ENCODE data around the gene MRPL55. TPM values are rescaled to one million over a fixed set of nuclear protein-coding genes. Genes with fewer than 3 reads are reported as not detected.

The MRPL55 gene
- total and polyA plus RNA-seq, 12 donors: 38.0 to 174 (median 48.2) TPM

- TF ChIP-seq CTCF (IDR thresholded peaks at IDR 0.05): no peak
- Histone ChIP-seq H3K27ac (no peak overlapping the region), H3K9me3 (no peaks in the 10 kb centered on the region), H3K4me1 (no peaks in the 10 kb centered on the region), H3K4me3 (no peak overlapping the region), H3K36me3 (no peaks in the 10 kb centered on the region), H3K27me3 (peaks cover 0 to 15% (median 7%) of the 10 kb centered on the region in 7 donors)
- peak in 2 of 8 donors; percentile 5 to 9 for ATAC-seq
- intact Hi-C loops (cut with DNase I): no loop called here
- DNase-seq: no peak
- 68 to 73% methylated on average over 23 of the region's 23 CpGs for WGBS, 2 donors
Observed at GRCh38 chr1:228073061-228073856, 35.8 kb downstream of the MRPL55 start.

- WGBS, 2 donors: 52 to 55% methylated on average over 5 of the region's 5 CpGs
- Histone ChIP-seq H3K27me3 (peaks cover 0 to 15% (median 7%) of the 10 kb centered on the region in 7 donors), H3K4me1 (no peaks in the 10 kb centered on the region), H3K4me3 (no peak overlapping the region), H3K9me3 (no peaks in the 10 kb centered on the region), H3K27ac (no peak overlapping the region), H3K36me3 (no peaks in the 10 kb centered on the region)
- intact Hi-C loops (cut with DNase I): no loop called here
- TF ChIP-seq CTCF (IDR thresholded peaks at IDR 0.05): no peak
- ATAC-seq: no peak
- no peak for DNase-seq
Observed at GRCh38 chr1:228072658-228073043, 36.4 kb downstream of the MRPL55 start.

- no peaks in the 10 kb centered on the region for H3K4me1 ChIP-seq
- no peak for TF ChIP-seq CTCF (IDR thresholded peaks at IDR 0.05)
- no peaks in the 10 kb centered on the region for H3K36me3 ChIP-seq
- ATAC-seq (peak in 2 of 8 donors; percentile 27), DNase-seq (no peak)
- WGBS, 2 donors: 51 to 60% methylated on average over 7 of the region's 7 CpGs
- H3K9me3 ChIP-seq: no peaks in the 10 kb centered on the region
- H3K27ac ChIP-seq: no peak overlapping the region
- intact Hi-C loops (cut with DNase I): no loop called here
- peaks cover 0 to 19% (median 11%) of the 10 kb centered on the region in 7 donors for H3K27me3 ChIP-seq
- no peak overlapping the region for H3K4me3 ChIP-seq
Observed at GRCh38 chr1:228071839-228072657, 37.1 kb downstream of the MRPL55 start.

- Histone ChIP-seq H3K9me3 (no peaks in the 10 kb centered on the region), H3K27me3 (peaks cover 0 to 31% (median 23%) of the 10 kb centered on the region in 7 donors), H3K4me1 (no peaks in the 10 kb centered on the region), H3K27ac (no peak overlapping the region), H3K4me3 (no peak overlapping the region), H3K36me3 (no peaks in the 10 kb centered on the region)
- no peak for ATAC-seq
- 64 to 75% methylated on average over 3 of the region's 3 CpGs for WGBS, 2 donors
- TF ChIP-seq CTCF (IDR thresholded peaks at IDR 0.05): no peak
- intact Hi-C loops (cut with DNase I): no loop called here
- no peak for DNase-seq
Observed at GRCh38 chr1:228070851-228071250, 38.2 kb downstream of the MRPL55 start.

Measured in heart right ventricle (tissue), 16 donors.